ENCODE data around the gene ZFAND3.

DNA sequence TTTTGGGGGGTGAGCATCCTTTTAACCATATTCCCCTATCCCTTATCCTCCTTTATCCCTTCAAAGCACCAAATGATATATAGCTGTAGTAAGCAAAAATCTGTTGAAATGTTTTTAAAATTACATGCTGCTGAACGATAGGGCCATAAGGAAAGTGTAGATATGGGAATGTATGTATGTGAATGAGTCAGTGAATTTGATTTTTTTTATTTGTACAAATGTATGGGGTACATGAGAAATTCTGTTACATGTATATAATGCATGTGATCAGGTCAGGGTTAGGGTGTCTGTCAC, 327.2 kb downstream of the ZFAND3 start:
- TF ChIP-seq, protein P1, sequence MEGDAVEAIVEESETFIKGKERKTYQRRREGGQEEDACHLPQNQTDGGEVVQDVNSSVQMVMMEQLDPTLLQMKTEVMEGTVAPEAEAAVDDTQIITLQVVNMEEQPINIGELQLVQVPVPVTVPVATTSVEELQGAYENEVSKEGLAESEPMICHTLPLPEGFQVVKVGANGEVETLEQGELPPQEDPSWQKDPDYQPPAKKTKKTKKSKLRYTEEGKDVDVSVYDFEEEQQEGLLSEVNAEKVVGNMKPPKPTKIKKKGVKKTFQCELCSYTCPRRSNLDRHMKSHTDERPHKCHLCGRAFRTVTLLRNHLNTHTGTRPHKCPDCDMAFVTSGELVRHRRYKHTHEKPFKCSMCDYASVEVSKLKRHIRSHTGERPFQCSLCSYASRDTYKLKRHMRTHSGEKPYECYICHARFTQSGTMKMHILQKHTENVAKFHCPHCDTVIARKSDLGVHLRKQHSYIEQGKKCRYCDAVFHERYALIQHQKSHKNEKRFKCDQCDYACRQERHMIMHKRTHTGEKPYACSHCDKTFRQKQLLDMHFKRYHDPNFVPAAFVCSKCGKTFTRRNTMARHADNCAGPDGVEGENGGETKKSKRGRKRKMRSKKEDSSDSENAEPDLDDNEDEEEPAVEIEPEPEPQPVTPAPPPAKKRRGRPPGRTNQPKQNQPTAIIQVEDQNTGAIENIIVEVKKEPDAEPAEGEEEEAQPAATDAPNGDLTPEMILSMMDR (conservative IDR thresholded peaks at IDR 0.05 in 1 of 2, IDR thresholded peaks at IDR 0.05 in 1 of 2; ENCODE audit: low read depth in 1 of 2, low read length in 2 of 2), result no peak
- no peak for TF ChIP-seq EZH2 (IDR thresholded peaks at IDR 0.05; ENCODE audit: low read length, missing control alignments)

All from fibroblast of lung (primary cell).